DMS153 (cell line): ENCODE measurements around the gene HMSD.

Experiments used
- DNase-seq: peaks from one replicate; lab custom pipeline; 2025; lab: John Stamatoyannopoulos, UW

Gene HMSD

DNA sequence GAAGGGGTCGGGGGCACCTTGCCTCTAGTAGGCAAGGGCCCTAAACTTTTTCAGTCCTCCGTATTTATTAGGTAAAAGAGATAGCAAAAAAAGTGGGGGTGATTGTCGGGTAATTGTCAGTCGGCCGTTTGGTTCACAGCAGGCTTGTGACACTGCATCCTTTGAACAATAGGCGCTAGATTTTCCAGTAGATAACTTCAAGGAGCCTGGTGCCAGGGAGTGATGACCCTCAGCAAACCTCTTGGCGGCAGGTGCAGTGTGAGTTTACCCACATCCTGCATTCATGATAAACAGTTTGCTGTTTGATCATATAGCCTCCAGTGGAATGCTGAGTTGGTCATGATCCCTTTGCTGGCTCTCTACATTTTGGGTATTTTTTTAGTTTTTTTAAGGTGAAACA is 43.6 kb downstream of the HMSD start:
- DNase-seq: no peak

DNA sequence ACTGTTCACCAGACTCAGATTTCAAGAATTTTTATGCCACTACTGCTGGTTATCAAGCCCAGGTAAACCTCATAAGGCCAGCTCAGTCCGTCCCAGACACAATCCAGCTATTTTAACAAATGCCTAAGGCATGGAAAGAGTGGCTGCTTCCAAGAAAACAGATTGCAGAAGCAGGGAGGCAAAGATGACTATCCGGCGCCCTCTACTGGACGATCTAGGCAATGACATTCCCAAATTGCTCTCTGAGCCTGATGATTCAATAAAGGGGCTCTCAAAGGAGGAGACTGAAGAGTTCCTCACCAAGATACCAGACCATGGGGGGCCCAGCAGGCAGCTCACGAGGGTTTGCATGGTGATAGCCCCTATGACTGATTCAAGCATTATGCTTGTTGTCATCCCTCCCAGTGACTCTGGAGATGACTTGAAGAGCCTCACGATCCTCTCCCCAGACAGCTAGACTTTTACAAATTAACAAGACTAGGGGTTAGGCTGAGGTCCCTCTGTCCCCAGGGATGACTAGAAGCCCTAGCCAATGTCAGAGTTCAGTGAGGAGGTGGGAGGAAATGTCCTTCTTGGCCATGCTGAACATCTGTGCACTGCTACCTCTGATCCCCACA is 45.8 kb downstream of the HMSD start:
- DNase-seq: no peak

DNA sequence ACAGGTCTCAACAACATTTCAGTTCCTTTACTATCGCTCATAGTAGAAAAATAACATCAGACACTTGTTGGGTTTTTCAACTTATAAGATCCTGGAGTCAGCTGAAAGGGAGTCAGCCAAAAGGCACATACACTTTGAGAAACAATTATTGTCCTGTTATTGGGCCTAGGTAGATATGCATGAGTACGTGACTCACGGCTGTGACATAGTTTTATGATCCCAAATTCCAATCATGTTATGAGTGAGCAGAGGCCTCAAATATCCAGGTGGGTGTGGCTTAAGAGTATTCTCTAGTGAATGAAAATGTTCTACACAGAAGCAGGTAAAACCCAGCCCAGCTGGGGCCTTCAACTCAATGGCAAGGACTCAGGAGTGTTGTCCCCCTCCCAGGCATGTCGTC is 47.9 kb downstream of the HMSD start:
- DNase-seq: no peak

DNA sequence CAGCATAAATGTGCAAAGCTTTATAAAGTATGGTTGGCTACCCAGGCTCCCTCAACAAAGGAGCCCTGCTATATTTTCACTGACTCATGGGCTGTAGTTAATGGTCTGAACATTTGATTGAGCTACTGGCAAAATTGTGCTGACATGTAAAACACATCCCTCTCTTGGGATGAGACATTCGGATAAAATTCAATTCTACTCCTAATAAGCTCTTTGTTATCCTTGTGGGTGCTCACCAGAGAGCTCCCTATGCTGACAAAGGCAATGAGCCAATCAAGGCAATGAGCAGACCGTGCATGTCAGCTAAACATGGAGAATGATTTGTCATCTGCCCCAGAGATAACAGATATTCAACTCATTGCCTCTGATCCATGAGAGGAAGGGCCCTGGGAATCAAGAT is 48.5 kb downstream of the HMSD start:
- DNase-seq: no peak

DNA sequence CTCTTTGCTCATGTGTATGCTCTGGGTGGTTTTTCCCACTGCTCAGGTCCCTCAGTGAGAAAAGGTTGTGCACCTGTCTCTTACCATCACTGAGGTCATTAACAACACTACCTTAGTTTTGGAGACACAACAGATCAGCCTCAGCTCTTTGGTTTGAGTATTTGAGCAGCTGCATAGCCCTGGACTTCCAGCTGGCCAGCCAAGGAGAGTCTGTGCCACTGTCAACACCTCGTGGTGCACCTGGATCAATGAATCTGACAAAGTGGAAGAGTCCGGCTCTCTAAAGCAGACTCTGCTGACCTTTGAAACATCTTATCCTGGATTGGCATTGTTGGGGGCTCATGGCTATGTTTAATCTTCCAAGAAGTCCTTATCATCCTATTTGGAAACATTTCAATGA is 50.8 kb downstream of the HMSD start:
- DNase-seq: no peak

DNA sequence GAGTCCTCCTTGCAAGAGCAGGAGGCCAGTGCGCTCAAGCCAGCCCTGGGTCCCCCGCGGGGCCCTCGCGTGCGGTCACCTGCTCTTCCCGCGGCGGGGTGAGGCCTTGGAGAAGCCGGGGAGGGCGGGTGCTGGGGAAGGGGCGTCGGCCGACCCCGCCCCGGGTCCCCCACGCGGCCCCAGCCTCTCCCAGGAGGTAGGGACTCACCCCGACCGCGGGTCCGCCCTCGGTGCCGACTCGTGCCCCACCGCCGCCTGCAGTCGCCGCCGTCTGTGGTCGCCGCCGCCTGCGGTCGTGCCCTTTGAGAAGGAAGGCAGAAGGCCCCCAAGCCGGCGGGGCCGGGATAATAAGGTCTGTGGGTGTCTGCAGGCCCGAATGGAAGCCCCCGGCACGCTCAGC is 53.5 kb downstream of the HMSD start:
- no peak for DNase-seq

DNA sequence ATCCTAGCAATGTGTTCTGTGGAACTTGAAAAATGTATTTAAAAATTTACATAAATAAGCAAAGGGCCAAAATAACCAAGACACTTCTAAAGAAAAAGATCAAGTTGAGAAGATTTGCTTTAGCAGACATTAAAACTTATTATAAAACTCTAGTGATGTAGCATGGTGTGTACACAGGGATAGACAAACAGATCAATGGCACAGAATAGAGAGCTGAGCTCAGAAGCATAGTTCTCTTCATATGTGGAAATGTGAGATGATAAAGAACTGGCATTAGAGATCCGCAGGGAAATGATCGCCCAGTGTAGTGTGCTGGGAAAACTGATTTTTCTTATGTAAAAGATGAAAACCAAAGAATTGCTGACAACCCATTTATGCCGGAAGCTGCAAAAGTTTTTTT is 60.2 kb downstream of the HMSD start:
- no peak for DNase-seq
